GM23338 (cell line): ENCODE data around the gene NOL3. TPM values are rescaled to one million over a fixed set of nuclear protein-coding genes. Genes with fewer than 3 reads are reported as not detected.

Source experiments
- ATAC-seq: fragments of 200-7000 bp; cut with Tn5 transposase; 3 replicates; pipeline ENCODE4 v1.9.1; 2020
- DNase-seq: peaks from one replicate; pipeline ENCODE4 v3.0.0-alpha.2; 2015; ENCODE audit warnings: low spot score
- H2AFZ ChIP-seq: fragments of 200-600 bp; sonication (generic); 2 replicates; pipeline ENCODE4 v1.8.0; 2016; ENCODE audit warnings: antibody characterized with exemption, mild to moderate bottlenecking, moderate library complexity
- H3F3A ChIP-seq: fragments of 200-600 bp; sonication (generic); replicated peaks from 2 replicates; pipeline ENCODE4 v1.8.0; 2017; ENCODE audit warnings: antibody characterized with exemption, mixed run types, low read depth
- H3K27ac ChIP-seq: fragments of 200-600 bp; sonication (generic); 2 replicates; pipeline ENCODE4 v1.6.1; 2016; ENCODE audit warnings: low read depth
- H3K27me3 ChIP-seq: fragments of 200-600 bp; sonication (generic); 2 replicates; pipeline ENCODE4 v1.8.0; 2016; ENCODE audit warnings: mild to moderate bottlenecking, mixed run types, moderate library complexity; ENCODE audit not compliant: insufficient read depth
- H3K36me3 ChIP-seq: fragments of 200-600 bp; sonication (generic); 2 replicates; pipeline ENCODE4 v1.8.0; 2016; ENCODE audit warnings: mild to moderate bottlenecking; ENCODE audit not compliant: insufficient read depth
- H3K4me1 ChIP-seq: fragments of 200-600 bp; sonication (generic); 2 replicates; pipeline ENCODE4 v1.8.0; 2016; ENCODE audit warnings: mild to moderate bottlenecking, moderate library complexity; ENCODE audit not compliant: insufficient read depth
- H3K4me2 ChIP-seq: fragments of 200-600 bp; sonication (generic); 2 replicates; pipeline ENCODE4 v1.7.1; 2017; ENCODE audit warnings: mixed run types
- H3K4me3 ChIP-seq: fragments of 200-600 bp; sonication (generic); 2 replicates; pipeline ENCODE4 v1.6.1; 2016; ENCODE audit warnings: mixed run types
- H3K79me2 ChIP-seq: fragments of 200-600 bp; sonication (generic); replicated peaks from 2 replicates; pipeline ENCODE4 v1.8.0; 2017; ENCODE audit warnings: mild to moderate bottlenecking; ENCODE audit not compliant: insufficient read depth
- H3K9me2 ChIP-seq: fragments of 200-600 bp; sonication (generic); 2 replicates; pipeline ENCODE4 v1.8.0; 2017; ENCODE audit not compliant: insufficient read depth
- H4K20me1 ChIP-seq: fragments of 200-600 bp; sonication (generic); replicated peaks from 2 replicates; pipeline ENCODE4 v1.8.0; 2017; ENCODE audit warnings: mild to moderate bottlenecking; ENCODE audit not compliant: insufficient read depth
- H3K27ac Mint-ChIP-seq: 2 replicates; pipeline ENCODE4 v1.8.0; 2020; ENCODE audit warnings: inconsistent platforms, mild to moderate bottlenecking, moderate library complexity, mixed read lengths
- H3K27me3 Mint-ChIP-seq: 3 replicates; pipeline ENCODE4 v1.8.0; 2022; ENCODE audit warnings: low read depth, mild to moderate bottlenecking, moderate library complexity, mixed read lengths, inconsistent platforms; ENCODE audit not compliant: insufficient read depth, poor library complexity
- H3K36me3 Mint-ChIP-seq: 3 replicates; pipeline ENCODE4 v1.8.0; 2021; ENCODE audit warnings: low read depth, mild to moderate bottlenecking, inconsistent platforms, moderate library complexity, mixed read lengths
- H3K4me1 Mint-ChIP-seq: 3 replicates; pipeline ENCODE4 v1.8.0; 2020; ENCODE audit warnings: mild to moderate bottlenecking, inconsistent platforms, mixed read lengths
- H3K4me3 Mint-ChIP-seq: 3 replicates; pipeline ENCODE4 v1.8.0; 2021; ENCODE audit warnings: moderate library complexity, mild to moderate bottlenecking, inconsistent platforms, mixed read lengths
- H3K9me3 Mint-ChIP-seq: 3 replicates; pipeline ENCODE4 v1.8.0; 2020; ENCODE audit warnings: moderate library complexity, mild to moderate bottlenecking, inconsistent platforms, mixed read lengths
- EZH2 ChIP-seq: fragments of 200-600 bp; sonication (generic); IDR thresholded peaks from one replicate; pipeline ENCODE4 v1.8.0; 2017; ENCODE audit warnings: antibody characterized with exemption, mild to moderate bottlenecking, low read depth; ENCODE audit not compliant: unreplicated experiment
- EZH2phosphoT487 ChIP-seq: fragments of 200-600 bp; sonication (generic); IDR thresholded peaks from one replicate; pipeline ENCODE4 v1.8.1; 2018; ENCODE audit warnings: antibody characterized with exemption; ENCODE audit not compliant: unreplicated experiment
- STAT1 ChIP-seq: IDR thresholded peaks from one replicate; pipeline ENCODE4 v1.6.1; 2016; ENCODE audit warnings: antibody characterized with exemption; ENCODE audit not compliant: unreplicated experiment
- ZNF114 ChIP-seq: fragments of 250-450 bp; sonication (Bioruptor Pico); IDR thresholded peaks from 2 replicates; pipeline ENCODE4 v1.5.0; 2020; ENCODE audit warnings: mild to moderate bottlenecking, moderate library complexity
- polyA plus RNA-seq: library from polyadenylated mRNA; unstranded; fragments of >200 nt; fragmentation: Nextera tagmentation; extraction: Ambion mirVana; gene quantifications from 2 replicates; pipeline ENCODE4 v1.2.1, GENCODE V29; 2016
- total RNA-seq: library from RNA; depleted of rRNA; stranded (reverse); fragments of >200 nt; shearing (Covaris generic); gene quantifications from 2 replicates; pipeline ENCODE4 v1.2.3, GENCODE V29; 2014
- TF ChIP-seq, protein P1 (sequence below): fragments of 250-450 bp; sonication (Bioruptor Pico); IDR thresholded peaks from 2 replicates; pipeline ENCODE4 v1.5.0; 2020; ENCODE audit warnings: mild to moderate bottlenecking, moderate library complexity

NOL3 gene
- total and polyA plus RNA-seq, 2 experiments from 2014 or later, result 3.3 to 4.0 TPM

DNA sequence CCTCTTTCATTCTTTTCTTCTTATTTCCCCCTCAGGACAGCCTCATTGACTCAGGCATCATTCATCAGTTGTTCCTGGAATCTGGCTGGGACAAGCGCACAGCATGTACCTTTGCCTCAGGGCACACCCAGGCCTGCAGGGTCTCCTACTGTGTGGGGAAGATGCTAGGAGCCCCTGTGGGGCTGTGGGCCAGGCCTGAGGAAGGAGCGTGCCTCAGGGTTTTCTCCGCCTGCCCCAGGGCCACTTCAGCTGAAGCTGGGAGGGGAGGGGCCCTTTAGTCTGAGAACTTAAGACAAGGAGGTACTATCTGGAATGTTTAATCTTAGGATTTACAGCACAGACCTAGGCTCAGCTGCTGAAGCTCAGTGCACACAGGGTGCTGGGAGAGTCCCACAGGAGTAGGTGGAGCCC, 36.5 kb downstream of the NOL3 start (continued):
- TF ChIP-seq, protein P1, sequence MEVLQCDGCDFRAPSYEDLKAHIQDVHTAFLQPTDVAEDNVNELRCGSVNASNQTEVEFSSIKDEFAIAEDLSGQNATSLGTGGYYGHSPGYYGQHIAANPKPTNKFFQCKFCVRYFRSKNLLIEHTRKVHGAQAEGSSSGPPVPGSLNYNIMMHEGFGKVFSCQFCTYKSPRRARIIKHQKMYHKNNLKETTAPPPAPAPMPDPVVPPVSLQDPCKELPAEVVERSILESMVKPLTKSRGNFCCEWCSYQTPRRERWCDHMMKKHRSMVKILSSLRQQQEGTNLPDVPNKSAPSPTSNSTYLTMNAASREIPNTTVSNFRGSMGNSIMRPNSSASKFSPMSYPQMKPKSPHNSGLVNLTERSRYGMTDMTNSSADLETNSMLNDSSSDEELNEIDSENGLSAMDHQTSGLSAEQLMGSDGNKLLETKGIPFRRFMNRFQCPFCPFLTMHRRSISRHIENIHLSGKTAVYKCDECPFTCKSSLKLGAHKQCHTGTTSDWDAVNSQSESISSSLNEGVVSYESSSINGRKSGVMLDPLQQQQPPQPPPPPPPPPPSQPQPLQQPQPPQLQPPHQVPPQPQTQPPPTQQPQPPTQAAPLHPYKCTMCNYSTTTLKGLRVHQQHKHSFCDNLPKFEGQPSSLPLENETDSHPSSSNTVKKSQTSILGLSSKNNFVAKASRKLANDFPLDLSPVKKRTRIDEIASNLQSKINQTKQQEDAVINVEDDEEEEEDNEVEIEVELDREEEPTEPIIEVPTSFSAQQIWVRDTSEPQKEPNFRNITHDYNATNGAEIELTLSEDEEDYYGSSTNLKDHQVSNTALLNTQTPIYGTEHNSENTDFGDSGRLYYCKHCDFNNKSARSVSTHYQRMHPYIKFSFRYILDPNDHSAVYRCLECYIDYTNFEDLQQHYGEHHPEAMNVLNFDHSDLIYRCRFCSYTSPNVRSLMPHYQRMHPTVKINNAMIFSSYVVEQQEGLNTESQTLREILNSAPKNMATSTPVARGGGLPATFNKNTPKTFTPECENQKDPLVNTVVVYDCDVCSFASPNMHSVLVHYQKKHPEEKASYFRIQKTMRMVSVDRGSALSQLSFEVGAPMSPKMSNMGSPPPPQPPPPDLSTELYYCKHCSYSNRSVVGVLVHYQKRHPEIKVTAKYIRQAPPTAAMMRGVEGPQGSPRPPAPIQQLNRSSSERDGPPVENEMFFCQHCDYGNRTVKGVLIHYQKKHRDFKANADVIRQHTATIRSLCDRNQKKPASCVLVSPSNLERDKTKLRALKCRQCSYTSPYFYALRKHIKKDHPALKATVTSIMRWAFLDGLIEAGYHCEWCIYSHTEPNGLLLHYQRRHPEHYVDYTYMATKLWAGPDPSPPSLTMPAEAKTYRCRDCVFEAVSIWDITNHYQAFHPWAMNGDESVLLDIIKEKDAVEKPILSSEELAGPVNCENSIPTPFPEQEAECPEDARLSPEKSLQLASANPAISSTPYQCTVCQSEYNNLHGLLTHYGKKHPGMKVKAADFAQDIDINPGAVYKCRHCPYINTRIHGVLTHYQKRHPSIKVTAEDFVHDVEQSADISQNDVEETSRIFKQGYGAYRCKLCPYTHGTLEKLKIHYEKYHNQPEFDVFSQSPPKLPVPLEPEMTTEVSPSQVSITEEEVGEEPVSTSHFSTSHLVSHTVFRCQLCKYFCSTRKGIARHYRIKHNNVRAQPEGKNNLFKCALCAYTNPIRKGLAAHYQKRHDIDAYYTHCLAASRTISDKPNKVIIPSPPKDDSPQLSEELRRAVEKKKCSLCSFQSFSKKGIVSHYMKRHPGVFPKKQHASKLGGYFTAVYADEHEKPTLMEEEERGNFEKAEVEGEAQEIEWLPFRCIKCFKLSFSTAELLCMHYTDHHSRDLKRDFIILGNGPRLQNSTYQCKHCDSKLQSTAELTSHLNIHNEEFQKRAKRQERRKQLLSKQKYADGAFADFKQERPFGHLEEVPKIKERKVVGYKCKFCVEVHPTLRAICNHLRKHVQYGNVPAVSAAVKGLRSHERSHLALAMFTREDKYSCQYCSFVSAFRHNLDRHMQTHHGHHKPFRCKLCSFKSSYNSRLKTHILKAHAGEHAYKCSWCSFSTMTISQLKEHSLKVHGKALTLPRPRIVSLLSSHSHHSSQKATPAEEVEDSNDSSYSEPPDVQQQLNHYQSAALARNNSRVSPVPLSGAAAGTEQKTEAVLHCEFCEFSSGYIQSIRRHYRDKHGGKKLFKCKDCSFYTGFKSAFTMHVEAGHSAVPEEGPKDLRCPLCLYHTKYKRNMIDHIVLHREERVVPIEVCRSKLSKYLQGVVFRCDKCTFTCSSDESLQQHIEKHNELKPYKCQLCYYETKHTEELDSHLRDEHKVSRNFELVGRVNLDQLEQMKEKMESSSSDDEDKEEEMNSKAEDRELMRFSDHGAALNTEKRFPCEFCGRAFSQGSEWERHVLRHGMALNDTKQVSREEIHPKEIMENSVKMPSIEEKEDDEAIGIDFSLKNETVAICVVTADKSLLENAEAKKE (CRISPR knock-in tag), result no peak
- TF ChIP-seq STAT1 (no peak), EZH2 (no peak)

DNA sequence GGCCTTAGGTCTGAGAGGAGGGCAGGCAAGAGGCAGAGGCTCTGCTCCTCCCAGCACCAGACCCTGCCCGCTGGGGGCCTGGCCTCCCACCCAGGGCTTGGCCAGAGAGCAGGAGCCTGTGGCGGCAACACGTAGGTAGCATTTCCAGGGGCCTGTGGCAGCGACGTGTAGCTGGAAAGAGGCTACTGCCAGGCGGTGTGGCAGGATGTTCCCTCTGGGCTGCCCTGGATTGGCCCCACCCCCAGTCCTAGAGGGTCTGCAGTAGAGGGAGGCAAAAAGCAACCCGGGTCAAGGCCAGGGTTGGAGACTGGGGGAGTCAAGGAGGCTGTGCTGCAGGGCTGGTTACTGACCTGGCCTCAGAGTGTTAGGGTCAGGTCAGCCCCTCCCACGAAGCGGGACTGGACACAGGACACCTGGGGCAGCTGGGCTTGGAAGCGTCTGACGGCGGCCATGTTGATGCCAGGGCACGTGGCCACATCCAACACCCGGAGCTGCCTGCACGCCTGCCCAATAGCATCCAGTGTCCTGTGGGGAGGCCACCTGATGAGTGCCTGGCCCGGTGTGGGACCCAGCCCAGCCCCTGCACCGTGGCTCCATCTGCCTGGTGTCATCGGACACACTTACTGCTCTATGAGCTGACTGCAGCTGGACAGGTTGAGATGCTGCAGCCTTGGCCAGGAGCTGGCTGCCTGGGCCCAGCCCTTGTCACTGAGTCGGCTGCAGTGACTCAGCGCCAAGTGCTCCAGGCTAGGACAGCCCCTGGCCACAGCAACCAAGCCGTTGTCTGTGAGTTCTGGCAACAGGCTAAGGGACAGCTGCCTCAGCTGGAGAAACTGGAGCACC, 37.1 kb downstream of the NOL3 start:
- ATAC-seq (peak; percentile 29), DNase-seq (no peak)
- Mint-ChIP-seq H3K36me3 (no peaks in the 10 kb centered on the region), H3K27me3 (peaks cover 10% of the 10 kb centered on the region), H3K27ac (no peak overlapping the region), H3K9me3 (no peaks in the 10 kb centered on the region), H3K4me1 (peaks cover 5% of the 10 kb centered on the region; the same call in 2 of the 3 replicates), H3K4me3 (no peak overlapping the region)
- no peaks in the 10 kb centered on the region for H3F3A ChIP-seq
- no peak overlapping the region for H2AFZ ChIP-seq
- no peaks in the 10 kb centered on the region for H3K27me3 ChIP-seq
- H3K79me2 ChIP-seq, result no peaks in the 10 kb centered on the region
- no peaks in the 10 kb centered on the region for H3K4me1 ChIP-seq
- no peak overlapping the region for H3K27ac ChIP-seq
- TF ChIP-seq EZH2phosphoT487 (no peak), STAT1 (no peak), ZNF114 (CRISPR knock-in tag) (no peak)
- no peak overlapping the region for H3K4me2 ChIP-seq
- no peaks in the 10 kb centered on the region; the same call in 1 of the 2 replicates for H4K20me1 ChIP-seq
- H3K9me2 ChIP-seq, result no peaks in the 10 kb centered on the region
- H3K36me3 ChIP-seq, result no peaks in the 10 kb centered on the region
- H3K4me3 ChIP-seq, result no peak overlapping the region
